CD4-positive, alpha-beta T cell (primary cell): ENCODE measurements around the gene LSR. TPM values are rescaled to one million over a fixed set of nuclear protein-coding genes. Genes with fewer than 3 reads are reported as not detected.
A peak's percentile ranks its signal among the peaks of the same experiment; 100 is the strongest.

ENCODE experiments used
- ATAC-seq: fragments of 200-7000 bp; cut with Tn5 transposase; one replicate; pipeline ENCODE4 v1.10.0; 2022; ENCODE audit warnings: mild to moderate bottlenecking; ENCODE audit not compliant: poor library complexity
- CTCF ChIA-PET: fragments of 350-600 bp; sonication (Branson Sonifier 250); formaldehyde crosslinking; loops from one replicate; lab custom pipeline; 2021; ENCODE audit warnings: antibody characterized with exemption, inconsistent platforms; lab: Charles Lee
- POLR2A ChIA-PET: fragments of 350-600 bp; sonication (Branson Sonifier 250); formaldehyde crosslinking; loops from one replicate; lab custom pipeline; 2021; ENCODE audit warnings: antibody characterized with exemption, inconsistent platforms; lab: Charles Lee
- DNase-seq, 14 experiments: peaks; one replicate each; pipeline ENCODE4 v3.0.0-alpha.2; 2013 to 2020; ENCODE audit warnings: mixed read lengths in 2 of 14
- H3K27ac ChIP-seq, 2 donors: one replicate each; pipeline versions ENCODE4 v1.5.1 to v1.7.0; 2013; ENCODE audit warnings: low read length in 2 of 2, low read depth in 1 of 2, mild to moderate bottlenecking in 1 of 2
- H3K27me3 ChIP-seq, 2 experiments: 1 replicate in 1 of 2; 2 replicates in 1 of 2; pipeline versions ENCODE4 v1.6.1 to v1.7.0; 2013; ENCODE audit warnings: low read length in 2 of 2, control low read depth in 1 of 2, mild to moderate bottlenecking in 1 of 2, moderate library complexity in 1 of 2; ENCODE audit not compliant: insufficient read depth in 2 of 2, control insufficient read depth in 1 of 2
- H3K36me3 ChIP-seq: one replicate; pipeline ENCODE4 v1.6.1; 2013; ENCODE audit warnings: low read length, control low read depth; ENCODE audit not compliant: insufficient read depth
- H3K4me1 ChIP-seq: one replicate; pipeline ENCODE4 v1.6.1; 2013; ENCODE audit warnings: low read length, control low read depth; ENCODE audit not compliant: insufficient read depth
- H3K4me3 ChIP-seq: one replicate; pipeline ENCODE4 v1.5.1; 2013; ENCODE audit warnings: mild to moderate bottlenecking, low read length, moderate library complexity
- H3K9me3 ChIP-seq, 2 experiments: 1 replicate in 1 of 2; 2 replicates in 1 of 2; pipeline versions ENCODE4 v1.6.1 to v1.7.0; 2013; ENCODE audit warnings: low read length in 2 of 2, mild to moderate bottlenecking in 2 of 2, control low read depth in 1 of 2, moderate library complexity in 1 of 2; ENCODE audit not compliant: control insufficient read depth in 1 of 2, insufficient read depth in 1 of 2
- H3K27ac Mint-ChIP-seq: one replicate; pipeline ENCODE4 v1.8.0; 2020; ENCODE audit warnings: mixed read lengths
- H3K27me3 Mint-ChIP-seq: one replicate; pipeline ENCODE4 v1.8.0; 2021; ENCODE audit warnings: mixed read lengths
- H3K36me3 Mint-ChIP-seq: one replicate; pipeline ENCODE4 v1.8.0; 2021; ENCODE audit warnings: low read depth, mixed read lengths
- H3K4me1 Mint-ChIP-seq: one replicate; pipeline ENCODE4 v1.8.0; 2021; ENCODE audit warnings: low read depth, mixed read lengths
- H3K4me3 Mint-ChIP-seq: one replicate; pipeline ENCODE4 v1.8.0; 2020; ENCODE audit warnings: mild to moderate bottlenecking, mixed read lengths
- H3K9me3 Mint-ChIP-seq: one replicate; pipeline ENCODE4 v1.8.0; 2020; ENCODE audit warnings: mixed read lengths
- intact Hi-C, 2 experiments: fragments of 100-400 bp; cut with DNase I in 1 of 2; cut with micrococcal nuclease in 1 of 2; formaldehyde crosslinking; loops; one replicate each; pipeline versions ENCODE4 v1.15.1 to v1.9.0; 2023 to 2025; cut with DNase I, micrococcal nuclease
- total RNA-seq, 174 experiments: library from RNA in 2 of 174; stranded (reverse) in 2 of 174; gene quantifications; one replicate each; pipeline ENCODE4 v1.2.3 and lab custom pipeline; 2021 to 2026
- TF ChIP-seq, protein P1 (sequence below): fragments of 200-600 bp; IDR thresholded peaks from one replicate; pipeline ENCODE4 v1.8.0; 2022; ENCODE audit warnings: antibody characterized with exemption, mild to moderate bottlenecking

The LSR gene
- total RNA-seq, 2 experiments from 2014 or later: 45.0 to 47.9 TPM

DNA sequence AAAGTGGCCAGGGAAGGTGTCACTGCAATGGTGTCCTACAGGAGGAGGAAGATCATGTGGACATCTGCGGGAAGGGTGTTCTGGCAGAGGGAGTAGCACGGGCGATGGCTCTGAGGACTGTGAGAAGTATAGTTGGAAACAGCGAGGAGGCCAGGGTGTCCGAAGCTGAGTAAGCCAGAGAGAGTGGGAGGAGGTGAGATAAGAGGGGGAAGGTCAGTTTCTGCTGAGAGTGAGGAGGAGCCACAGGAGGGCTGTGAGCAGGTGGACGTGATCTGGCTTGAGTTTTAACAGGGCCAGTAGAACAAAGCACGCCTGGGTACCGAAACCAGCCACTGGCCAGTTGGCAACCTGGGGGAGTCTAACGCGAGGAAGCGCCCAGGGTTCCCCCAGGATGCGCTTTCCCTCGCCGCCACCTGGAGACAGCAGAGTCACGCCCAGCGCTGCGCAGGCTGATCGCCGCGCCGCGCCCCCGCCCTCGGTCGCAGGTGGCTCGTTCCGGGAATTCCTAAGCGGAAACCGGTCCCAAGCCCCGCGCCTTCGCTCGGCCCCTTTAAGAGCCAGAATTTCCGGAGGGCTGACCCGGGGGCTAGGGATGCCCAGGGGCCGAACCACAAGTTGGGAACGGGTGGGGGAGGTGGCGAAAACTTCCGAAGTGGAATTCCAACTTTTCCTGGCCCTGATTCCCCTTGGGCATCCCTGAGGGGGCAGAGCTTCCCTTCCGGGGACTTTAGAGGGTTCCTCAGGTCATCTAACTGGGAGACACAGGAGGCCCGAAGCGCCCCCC lies 1.1 kb upstream of the LSR start:
- peaks cover 19% of the 10 kb centered on the region for H3K36me3 Mint-ChIP-seq
- peak; percentile 50 for ATAC-seq
- CTCF ChIA-PET: no interaction called here
- TF ChIP-seq, protein P1, sequence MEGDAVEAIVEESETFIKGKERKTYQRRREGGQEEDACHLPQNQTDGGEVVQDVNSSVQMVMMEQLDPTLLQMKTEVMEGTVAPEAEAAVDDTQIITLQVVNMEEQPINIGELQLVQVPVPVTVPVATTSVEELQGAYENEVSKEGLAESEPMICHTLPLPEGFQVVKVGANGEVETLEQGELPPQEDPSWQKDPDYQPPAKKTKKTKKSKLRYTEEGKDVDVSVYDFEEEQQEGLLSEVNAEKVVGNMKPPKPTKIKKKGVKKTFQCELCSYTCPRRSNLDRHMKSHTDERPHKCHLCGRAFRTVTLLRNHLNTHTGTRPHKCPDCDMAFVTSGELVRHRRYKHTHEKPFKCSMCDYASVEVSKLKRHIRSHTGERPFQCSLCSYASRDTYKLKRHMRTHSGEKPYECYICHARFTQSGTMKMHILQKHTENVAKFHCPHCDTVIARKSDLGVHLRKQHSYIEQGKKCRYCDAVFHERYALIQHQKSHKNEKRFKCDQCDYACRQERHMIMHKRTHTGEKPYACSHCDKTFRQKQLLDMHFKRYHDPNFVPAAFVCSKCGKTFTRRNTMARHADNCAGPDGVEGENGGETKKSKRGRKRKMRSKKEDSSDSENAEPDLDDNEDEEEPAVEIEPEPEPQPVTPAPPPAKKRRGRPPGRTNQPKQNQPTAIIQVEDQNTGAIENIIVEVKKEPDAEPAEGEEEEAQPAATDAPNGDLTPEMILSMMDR: peak; percentile 64
- Histone ChIP-seq H3K27me3 (peaks cover 0 to 6% of the 10 kb centered on the region in 2 experiments), H3K4me3 (peak overlapping the region; percentile 86), H3K9me3 (no peaks in the 10 kb centered on the region), H3K27ac (peak overlapping the region; percentile 59 to 73), H3K4me1 (peaks cover 31% of the 10 kb centered on the region), H3K36me3 (peaks cover 6% of the 10 kb centered on the region)
- DNase-seq: peak in 12 of 14 experiments; percentile 51 to 81 (median 63)
- intact Hi-C loops: loop anchor here (2.0 to 10.0 kb wide), 4 partner anchors 40 to 220 kb away; no protein-coding TSS in a partner anchor
- H3K27ac Mint-ChIP-seq: peak overlapping the region; percentile 85
- POLR2A ChIA-PET: interaction anchor here (0.6 to 1.0 kb wide), 3 partner anchors 21 to 41 kb away, joined by 3 to 4 read pairs (median 3); partner anchors contain the start of gene USF2
- peak overlapping the region; percentile 92 for H3K4me3 Mint-ChIP-seq
- H3K27me3 Mint-ChIP-seq: peaks cover 39% of the 10 kb centered on the region
- peaks cover 32% of the 10 kb centered on the region for H3K4me1 Mint-ChIP-seq
- H3K9me3 Mint-ChIP-seq: no peaks in the 10 kb centered on the region

DNA sequence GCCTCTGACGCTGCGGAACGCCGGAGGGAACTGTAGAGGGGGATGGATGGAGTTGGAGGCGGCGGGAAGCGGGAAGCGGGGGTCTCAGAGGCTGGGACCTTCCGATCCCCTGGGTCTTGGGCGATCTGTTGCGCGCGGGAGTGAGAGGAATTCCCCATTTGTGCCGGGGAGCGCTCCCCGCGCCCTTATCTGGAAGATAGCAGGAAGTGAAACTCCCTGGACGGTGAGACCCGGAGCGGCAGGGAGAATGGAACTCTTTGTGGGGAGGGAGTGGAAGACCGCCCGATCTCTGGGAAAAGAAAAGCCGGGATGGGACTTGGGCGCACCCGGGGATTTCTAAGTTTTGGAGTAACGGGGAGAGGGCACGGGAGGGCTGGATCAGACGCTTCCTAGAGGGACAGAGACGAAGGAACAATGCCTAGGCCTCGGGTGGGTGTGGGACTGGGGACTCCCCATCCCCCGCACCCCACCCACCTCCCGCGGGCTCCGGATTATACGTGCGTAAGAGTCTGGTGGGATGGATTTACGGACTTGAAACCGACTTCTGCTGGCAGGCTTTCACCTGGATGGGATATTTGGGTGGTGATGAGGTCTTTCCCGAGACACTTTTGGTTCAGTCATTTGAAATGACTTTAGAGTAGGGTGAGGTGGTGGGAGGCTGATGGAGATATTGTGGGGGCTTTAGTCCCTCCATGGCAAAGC lies 495 bp downstream of the LSR start:
- POLR2A ChIA-PET: interaction anchor here (0.7 to 1.0 kb wide), 2 partner anchors 19 to 27 kb away, joined by 3 to 5 read pairs; no protein-coding TSS in a partner anchor
- intact Hi-C loops: loop anchor here (5.0 to 10.0 kb wide), 3 partner anchors 42 to 218 kb away; no protein-coding TSS in a partner anchor
- Mint-ChIP-seq H3K27me3 (peaks cover 34% of the 10 kb centered on the region), H3K27ac (peak overlapping the region; percentile 85), H3K4me3 (peak overlapping the region; percentile 92), H3K4me1 (peaks cover 32% of the 10 kb centered on the region), H3K36me3 (peaks cover 25% of the 10 kb centered on the region), H3K9me3 (no peaks in the 10 kb centered on the region)
- Histone ChIP-seq H3K27me3 (peaks cover 0 to 6% of the 10 kb centered on the region in 2 experiments), H3K36me3 (peaks cover 11% of the 10 kb centered on the region), H3K27ac (peak overlapping the region; percentile 22 to 59), H3K9me3 (no peaks in the 10 kb centered on the region), H3K4me3 (peak overlapping the region; percentile 86), H3K4me1 (peaks cover 31% of the 10 kb centered on the region)
- DNase-seq (no peak), ATAC-seq (no peak)
- TF ChIP-seq, protein P1: no peak
- CTCF ChIA-PET: no interaction called here
